Measurements from ENCODE around the gene COL6A2.

GRCh38 chr21:46059195-46059594 lies 38.7 kb upstream of the COL6A2 start:
- TF ChIP-seq, protein P1, sequence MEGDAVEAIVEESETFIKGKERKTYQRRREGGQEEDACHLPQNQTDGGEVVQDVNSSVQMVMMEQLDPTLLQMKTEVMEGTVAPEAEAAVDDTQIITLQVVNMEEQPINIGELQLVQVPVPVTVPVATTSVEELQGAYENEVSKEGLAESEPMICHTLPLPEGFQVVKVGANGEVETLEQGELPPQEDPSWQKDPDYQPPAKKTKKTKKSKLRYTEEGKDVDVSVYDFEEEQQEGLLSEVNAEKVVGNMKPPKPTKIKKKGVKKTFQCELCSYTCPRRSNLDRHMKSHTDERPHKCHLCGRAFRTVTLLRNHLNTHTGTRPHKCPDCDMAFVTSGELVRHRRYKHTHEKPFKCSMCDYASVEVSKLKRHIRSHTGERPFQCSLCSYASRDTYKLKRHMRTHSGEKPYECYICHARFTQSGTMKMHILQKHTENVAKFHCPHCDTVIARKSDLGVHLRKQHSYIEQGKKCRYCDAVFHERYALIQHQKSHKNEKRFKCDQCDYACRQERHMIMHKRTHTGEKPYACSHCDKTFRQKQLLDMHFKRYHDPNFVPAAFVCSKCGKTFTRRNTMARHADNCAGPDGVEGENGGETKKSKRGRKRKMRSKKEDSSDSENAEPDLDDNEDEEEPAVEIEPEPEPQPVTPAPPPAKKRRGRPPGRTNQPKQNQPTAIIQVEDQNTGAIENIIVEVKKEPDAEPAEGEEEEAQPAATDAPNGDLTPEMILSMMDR (conservative IDR thresholded peaks at IDR 0.05; ENCODE audit: low read depth, low read length) = no peak
- TF ChIP-seq EZH2 (IDR thresholded peaks at IDR 0.05; ENCODE audit: borderline replicate concordance, low read depth, low read length, poor library complexity, severe bottlenecking) = no peak
